ENCODE measurements around the gene CRYAB. TPM values are rescaled to one million over a fixed set of nuclear protein-coding genes. Genes with fewer than 3 reads are reported as not detected.
A peak's percentile ranks its signal among the peaks of the same experiment; 100 is the strongest.

The CRYAB gene
- not detected in 2 replicates for total RNA-seq

GRCh38 chr11:111911563-111912401 is at the start of gene CRYAB:
CRYAB (minus strand) TSS chr11:111911770; CDS start chr11:111911724, 46 bp downstream.
- intact Hi-C loops (cut with micrococcal nuclease) = no loop called here
- Mint-ChIP-seq H3K36me3 (ENCODE audit: low read depth) (no peaks in the 10 kb centered on the region), H3K4me3 (ENCODE audit: low read depth) (no peak within 1 kb of the TSS), H3K27ac (no peak within 1 kb of the TSS), H3K27me3 (ENCODE audit: low read depth) (peaks cover 35% of the 10 kb centered on the region), H3K9me3 (no peaks in the 10 kb centered on the region), H3K4me1 (ENCODE audit: low read depth) (no peaks in the 10 kb centered on the region)
- DNase-seq (ENCODE audit: low spot score) = no peak

GRCh38 chr11:111960916-111961315 is 49.3 kb upstream of the CRYAB start:
- intact Hi-C loops (cut with micrococcal nuclease) = no loop called here
- no peaks in the 10 kb centered on the region for H3K9me3 Mint-ChIP-seq
- no peaks in the 10 kb centered on the region for H3K27me3 Mint-ChIP-seq (ENCODE audit: low read depth)
- H3K27ac Mint-ChIP-seq = peak overlapping the region; percentile 2
- H3K4me1 Mint-ChIP-seq (ENCODE audit: low read depth) = peaks cover 5% of the 10 kb centered on the region
- peaks cover 12% of the 10 kb centered on the region for H3K36me3 Mint-ChIP-seq (ENCODE audit: low read depth)
- DNase-seq (ENCODE audit: low spot score) = no peak
- no peak overlapping the region for H3K4me3 Mint-ChIP-seq (ENCODE audit: low read depth)

- intact Hi-C loops (cut with micrococcal nuclease) = no loop called here
- H3K36me3 Mint-ChIP-seq (ENCODE audit: low read depth) = peaks cover 12% of the 10 kb centered on the region
- no peak overlapping the region for H3K27ac Mint-ChIP-seq
- no peak for DNase-seq (ENCODE audit: low spot score)
- no peaks in the 10 kb centered on the region for H3K27me3 Mint-ChIP-seq (ENCODE audit: low read depth)
- H3K4me1 Mint-ChIP-seq (ENCODE audit: low read depth) = peaks cover 4% of the 10 kb centered on the region
- no peak overlapping the region for H3K4me3 Mint-ChIP-seq (ENCODE audit: low read depth)
- no peaks in the 10 kb centered on the region for H3K9me3 Mint-ChIP-seq
These were observed 46.3 kb upstream of the CRYAB start for GRCh38 chr11:111957663-111958444.

GRCh38 chr11:111954154-111954553 is 42.6 kb upstream of the CRYAB start:
- peaks cover 12% of the 10 kb centered on the region for H3K4me1 Mint-ChIP-seq (ENCODE audit: low read depth)
- H3K4me3 Mint-ChIP-seq (ENCODE audit: low read depth) = no peak overlapping the region
- DNase-seq (ENCODE audit: low spot score) = no peak
- intact Hi-C loops (cut with micrococcal nuclease) = no loop called here
- H3K27ac Mint-ChIP-seq = no peak overlapping the region
- H3K36me3 Mint-ChIP-seq (ENCODE audit: low read depth) = peaks cover 33% of the 10 kb centered on the region
- H3K9me3 Mint-ChIP-seq = no peaks in the 10 kb centered on the region
- no peaks in the 10 kb centered on the region for H3K27me3 Mint-ChIP-seq (ENCODE audit: low read depth)

- Mint-ChIP-seq H3K9me3 (no peaks in the 10 kb centered on the region), H3K36me3 (ENCODE audit: low read depth) (peaks cover 28% of the 10 kb centered on the region), H3K4me1 (ENCODE audit: low read depth) (peaks cover 21% of the 10 kb centered on the region), H3K4me3 (ENCODE audit: low read depth) (no peak overlapping the region), H3K27me3 (ENCODE audit: low read depth) (no peaks in the 10 kb centered on the region), H3K27ac (no peak overlapping the region)
- intact Hi-C loops (cut with micrococcal nuclease) = no loop called here
- DNase-seq (ENCODE audit: low spot score) = no peak
These were observed 40.0 kb upstream of the CRYAB start for GRCh38 chr11:111951565-111951964.

GRCh38 chr11:111949519-111950426 is 38.2 kb upstream of the CRYAB start:
- Mint-ChIP-seq H3K4me3 (ENCODE audit: low read depth) (no peak overlapping the region), H3K4me1 (ENCODE audit: low read depth) (peaks cover 25% of the 10 kb centered on the region), H3K27ac (peak overlapping the region; percentile 35), H3K9me3 (no peaks in the 10 kb centered on the region), H3K27me3 (ENCODE audit: low read depth) (no peaks in the 10 kb centered on the region), H3K36me3 (ENCODE audit: low read depth) (peaks cover 34% of the 10 kb centered on the region)
- intact Hi-C loops (cut with micrococcal nuclease) = no loop called here
- DNase-seq (ENCODE audit: low spot score) = no peak

- H3K36me3 Mint-ChIP-seq (ENCODE audit: low read depth) = peaks cover 43% of the 10 kb centered on the region
- peak overlapping the region; percentile 52 for H3K27ac Mint-ChIP-seq
- H3K27me3 Mint-ChIP-seq (ENCODE audit: low read depth) = no peaks in the 10 kb centered on the region
- peaks cover 39% of the 10 kb centered on the region for H3K4me1 Mint-ChIP-seq (ENCODE audit: low read depth)
- H3K4me3 Mint-ChIP-seq (ENCODE audit: low read depth) = no peak overlapping the region
- no peak for DNase-seq (ENCODE audit: low spot score)
- intact Hi-C loops (cut with micrococcal nuclease) = no loop called here
- H3K9me3 Mint-ChIP-seq = no peaks in the 10 kb centered on the region
These were observed 35.6 kb upstream of the CRYAB start for GRCh38 chr11:111947143-111947542.

GRCh38 chr11:111946499-111946898 is 34.9 kb upstream of the CRYAB start:
- no peaks in the 10 kb centered on the region for H3K9me3 Mint-ChIP-seq
- H3K27me3 Mint-ChIP-seq (ENCODE audit: low read depth) = no peaks in the 10 kb centered on the region
- no peak for DNase-seq (ENCODE audit: low spot score)
- H3K36me3 Mint-ChIP-seq (ENCODE audit: low read depth) = peaks cover 38% of the 10 kb centered on the region
- H3K27ac Mint-ChIP-seq = no peak overlapping the region
- H3K4me1 Mint-ChIP-seq (ENCODE audit: low read depth) = peaks cover 44% of the 10 kb centered on the region
- no peak overlapping the region for H3K4me3 Mint-ChIP-seq (ENCODE audit: low read depth)
- intact Hi-C loops (cut with micrococcal nuclease) = no loop called here

- DNase-seq (ENCODE audit: low spot score) = no peak
- intact Hi-C loops (cut with micrococcal nuclease) = loop anchor here (2.0 kb wide), 1 partner anchor 20 kb away; no protein-coding TSS in a partner anchor
- Mint-ChIP-seq H3K27me3 (ENCODE audit: low read depth) (no peaks in the 10 kb centered on the region), H3K36me3 (ENCODE audit: low read depth) (peaks cover 37% of the 10 kb centered on the region), H3K4me3 (ENCODE audit: low read depth) (no peak overlapping the region), H3K27ac (peak overlapping the region; percentile 98), H3K9me3 (no peaks in the 10 kb centered on the region), H3K4me1 (ENCODE audit: low read depth) (peaks cover 47% of the 10 kb centered on the region)
These were observed 33.6 kb upstream of the CRYAB start for GRCh38 chr11:111945198-111945597.

GRCh38 chr11:111944651-111945051 is 33.1 kb upstream of the CRYAB start:
- peak overlapping the region; percentile 66 for H3K4me3 Mint-ChIP-seq (ENCODE audit: low read depth)
- H3K36me3 Mint-ChIP-seq (ENCODE audit: low read depth) = peaks cover 34% of the 10 kb centered on the region
- DNase-seq (ENCODE audit: low spot score) = no peak
- H3K27ac Mint-ChIP-seq = peak overlapping the region; percentile 98
- peaks cover 45% of the 10 kb centered on the region for H3K4me1 Mint-ChIP-seq (ENCODE audit: low read depth)
- H3K27me3 Mint-ChIP-seq (ENCODE audit: low read depth) = no peaks in the 10 kb centered on the region
- H3K9me3 Mint-ChIP-seq = no peaks in the 10 kb centered on the region
- intact Hi-C loops (cut with micrococcal nuclease) = loop anchor here (1.0 to 2.0 kb wide), 3 partner anchors 8 to 20 kb away; no protein-coding TSS in a partner anchor

GRCh38 chr11:111944139-111944538 is 32.6 kb upstream of the CRYAB start:
- intact Hi-C loops (cut with micrococcal nuclease) = loop anchor here (1.0 to 2.0 kb wide), 3 partner anchors 8 to 21 kb away; no protein-coding TSS in a partner anchor
- Mint-ChIP-seq H3K36me3 (ENCODE audit: low read depth) (peaks cover 29% of the 10 kb centered on the region), H3K27ac (peak overlapping the region; percentile 98), H3K9me3 (no peaks in the 10 kb centered on the region), H3K4me1 (ENCODE audit: low read depth) (peaks cover 43% of the 10 kb centered on the region), H3K27me3 (ENCODE audit: low read depth) (no peaks in the 10 kb centered on the region), H3K4me3 (ENCODE audit: low read depth) (peak overlapping the region; percentile 20)
- no peak for DNase-seq (ENCODE audit: low spot score)

GRCh38 chr11:111942829-111943228 is 31.3 kb upstream of the CRYAB start:
- intact Hi-C loops (cut with micrococcal nuclease) = no loop called here
- Mint-ChIP-seq H3K4me1 (ENCODE audit: low read depth) (peaks cover 49% of the 10 kb centered on the region), H3K4me3 (ENCODE audit: low read depth) (no peak overlapping the region), H3K9me3 (no peaks in the 10 kb centered on the region), H3K27ac (peak overlapping the region; percentile 38), H3K36me3 (ENCODE audit: low read depth) (peaks cover 29% of the 10 kb centered on the region), H3K27me3 (ENCODE audit: low read depth) (no peaks in the 10 kb centered on the region)
- DNase-seq (ENCODE audit: low spot score) = no peak

Measured in activated T-helper 2 cell treated with anti-CD3 and anti-CD28 coated beads, Interferon-gamma antibody, Interleukin-2, Interleukin-4, amounts not matched to agents 10 μg/mL and 5 μg/mL and 100 μg/mL, durations not matched to agents 14 hours and 24 hours and 36 hours (primary cell).